Stimulated activated CD4-positive, alpha-beta T cell treated with anti-CD3 and anti-CD28 coated beads, Interleukin-12 subunit alpha, Interleukin-12 subunit beta, amount 100 ng/mL, for 24 hours (primary cell): ENCODE measurements around the gene TTC39B.
A peak's percentile ranks its signal among the peaks of the same experiment; 100 is the strongest.

ENCODE experiments used
- DNase-seq, 2 experiments: peaks; one replicate each; pipeline ENCODE4 v3.0.0-alpha.2; 2020; ENCODE audit warnings: low read depth in 2 of 2

TTC39B gene

DNA sequence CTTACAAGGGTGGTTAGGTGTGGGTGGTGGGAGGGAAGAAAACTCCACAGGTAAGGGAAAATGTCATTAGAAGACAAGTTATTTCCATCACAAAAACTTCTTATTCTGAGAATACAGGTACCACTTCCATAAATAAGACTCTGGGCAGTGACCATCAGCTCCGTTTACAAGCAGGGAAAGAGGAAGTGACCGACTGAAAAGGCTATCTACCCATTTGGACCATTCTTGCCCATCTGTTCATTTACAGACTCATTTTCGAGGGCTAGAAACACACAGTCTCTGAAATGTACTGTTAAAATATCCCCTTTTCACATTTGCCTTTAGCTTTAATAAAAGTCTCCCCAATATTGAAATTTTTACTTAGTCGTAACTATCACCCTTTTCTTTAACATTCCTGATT, 79.5 kb downstream of the TTC39B start:
- no peak for DNase-seq

DNA sequence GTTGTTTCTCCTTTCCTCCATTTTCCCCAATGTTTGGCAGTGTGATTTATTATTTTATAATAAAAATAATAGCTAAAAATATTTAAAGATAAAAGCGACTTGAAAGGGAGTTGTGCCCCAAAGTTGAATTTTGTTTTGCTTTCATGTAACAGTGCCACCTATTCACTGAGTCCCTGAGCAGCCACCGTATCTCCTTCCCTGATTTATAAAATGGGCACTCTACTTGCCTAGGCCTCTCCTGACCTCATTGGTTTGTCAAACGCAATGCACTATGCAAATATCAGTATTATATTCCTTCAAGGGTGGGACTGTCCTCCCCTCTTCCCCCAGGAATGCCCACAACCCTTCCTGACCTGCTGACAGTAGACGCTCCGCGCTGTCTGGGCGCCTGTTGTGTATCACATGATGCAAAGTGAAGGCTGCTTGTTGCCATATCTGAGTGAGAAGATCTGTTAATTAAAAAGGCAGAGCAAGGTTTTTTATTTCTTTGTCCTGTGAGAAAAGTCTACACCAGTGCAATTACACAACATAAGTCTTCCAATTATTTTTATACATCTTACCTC, 81.4 kb downstream of the TTC39B start:
- DNase-seq: no peak

DNA sequence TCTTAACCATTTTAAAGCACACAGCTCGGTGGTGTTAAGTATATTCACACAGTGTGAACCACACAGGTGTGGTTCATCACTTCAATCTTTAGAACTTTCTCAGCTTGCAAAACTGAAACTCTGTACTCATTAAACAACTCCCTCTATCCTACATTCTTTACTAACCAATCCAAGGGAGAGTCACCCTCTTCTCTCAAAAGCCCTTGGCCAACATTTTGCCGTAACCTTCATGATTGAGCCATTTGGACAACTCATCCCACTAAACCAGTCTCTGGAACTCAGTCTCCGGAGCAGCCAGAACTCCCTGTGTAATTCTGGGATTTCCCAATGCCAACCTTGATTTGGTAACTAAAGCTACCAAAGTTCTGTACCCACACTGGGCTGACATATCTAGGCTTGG, 84.7 kb downstream of the TTC39B start:
- DNase-seq: no peak

DNA sequence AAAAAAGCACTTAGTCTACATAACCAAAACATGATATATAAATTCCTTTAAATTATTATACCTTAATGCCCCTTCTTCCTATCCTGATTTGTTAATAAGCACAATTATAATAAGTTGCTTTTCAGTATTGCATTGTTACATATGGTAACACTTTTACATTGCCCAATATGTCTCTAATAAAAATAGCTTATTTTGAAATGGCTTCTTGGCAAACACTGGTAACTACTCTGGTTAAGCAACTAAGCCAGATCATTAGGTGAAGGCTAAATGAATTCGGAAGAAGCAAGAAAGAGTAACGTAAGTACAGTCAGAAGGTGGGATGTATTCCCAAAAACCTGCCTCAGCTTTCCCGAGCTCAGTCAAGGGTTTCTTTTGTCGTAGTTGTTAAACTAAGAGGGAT, 85.3 kb downstream of the TTC39B start:
- DNase-seq: no peak

DNA sequence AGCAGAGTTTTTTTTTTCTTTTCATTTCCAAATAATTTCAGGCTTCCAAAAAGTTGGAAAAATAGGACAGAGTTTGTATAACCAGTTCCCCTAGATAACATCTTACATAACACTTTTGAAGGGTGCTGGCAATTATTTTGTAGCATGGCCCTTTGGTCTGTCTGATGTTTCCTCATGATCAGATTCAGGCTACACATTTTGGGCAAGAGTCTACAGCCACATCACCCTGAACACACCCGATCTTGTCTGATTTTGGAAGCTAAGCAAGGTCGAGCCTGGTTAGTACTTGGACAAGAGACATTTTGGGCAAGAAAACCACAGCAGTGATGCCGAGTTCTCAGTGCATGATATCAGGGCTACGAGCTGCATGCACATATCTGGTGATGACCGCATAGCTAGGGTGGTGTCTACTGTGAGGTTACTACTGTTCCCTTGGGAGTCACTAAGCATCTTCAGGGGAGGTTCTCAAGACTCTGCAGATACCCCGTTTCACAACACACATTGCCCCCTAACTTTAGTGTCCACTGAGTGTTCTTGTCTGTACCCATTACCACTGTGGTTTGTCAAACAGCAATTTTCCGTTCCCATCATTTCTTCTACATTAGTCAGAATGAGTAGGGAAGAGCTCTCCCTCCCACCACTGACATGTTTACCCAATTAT, 86.2 kb downstream of the TTC39B start:
- no peak for DNase-seq

DNA sequence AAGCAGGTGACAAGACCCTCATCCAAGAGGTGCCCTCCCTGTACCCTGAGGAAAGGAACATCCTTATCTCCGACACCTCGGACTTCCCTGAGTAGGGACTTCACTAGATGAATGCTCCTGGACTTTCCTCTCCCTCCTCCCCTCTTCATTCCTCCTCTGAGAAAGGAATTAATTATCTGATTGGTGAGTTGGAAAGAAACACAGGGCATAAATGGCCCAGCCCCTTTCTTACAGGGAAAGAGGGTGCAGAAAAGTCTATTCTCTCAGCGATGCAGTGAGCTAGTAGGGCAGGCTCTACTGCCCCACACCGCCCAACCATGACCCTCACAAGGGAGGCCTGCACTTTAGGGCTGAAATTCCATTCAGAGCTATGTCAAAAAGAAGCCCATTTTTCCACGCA, 87.5 kb downstream of the TTC39B start:
- no peak for DNase-seq

DNA sequence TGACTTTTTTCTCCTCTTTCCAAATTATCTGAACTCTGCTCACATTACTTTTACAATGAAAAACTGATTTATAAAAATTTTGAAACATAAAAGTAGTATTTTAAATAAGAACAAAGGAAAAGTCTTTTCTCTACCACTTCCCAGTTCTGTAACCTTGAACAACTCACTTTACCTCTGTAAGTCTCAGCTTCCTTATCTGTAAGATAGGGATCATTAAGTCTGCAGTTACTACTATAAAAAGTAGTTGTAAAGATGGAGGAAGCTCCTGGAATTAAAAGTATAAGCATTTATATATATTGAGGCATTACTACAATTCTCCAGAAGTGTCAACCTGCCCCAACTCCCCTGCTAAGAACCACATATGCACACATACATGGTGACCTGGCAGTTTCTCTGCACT, 88.0 kb downstream of the TTC39B start:
- DNase-seq: no peak

DNA sequence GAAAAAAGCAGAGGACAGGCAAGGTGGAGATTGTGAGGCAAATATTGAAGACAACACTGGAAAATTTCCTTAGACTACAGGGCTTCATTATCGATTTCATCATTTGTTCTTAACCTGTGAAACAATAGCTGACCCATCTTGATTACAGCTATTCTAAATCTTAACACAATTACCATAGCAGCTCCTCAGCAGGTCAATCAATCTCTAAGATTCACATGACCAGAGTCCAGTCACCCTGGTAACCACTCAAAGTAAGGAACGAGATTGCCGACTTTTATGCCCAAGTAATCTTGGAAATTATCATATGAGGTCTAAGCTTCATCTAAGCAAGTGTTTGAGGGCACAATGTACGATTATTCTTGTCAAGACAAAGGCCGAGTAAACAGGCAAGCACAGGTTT, 93.8 kb downstream of the TTC39B start:
- DNase-seq: no peak

DNA sequence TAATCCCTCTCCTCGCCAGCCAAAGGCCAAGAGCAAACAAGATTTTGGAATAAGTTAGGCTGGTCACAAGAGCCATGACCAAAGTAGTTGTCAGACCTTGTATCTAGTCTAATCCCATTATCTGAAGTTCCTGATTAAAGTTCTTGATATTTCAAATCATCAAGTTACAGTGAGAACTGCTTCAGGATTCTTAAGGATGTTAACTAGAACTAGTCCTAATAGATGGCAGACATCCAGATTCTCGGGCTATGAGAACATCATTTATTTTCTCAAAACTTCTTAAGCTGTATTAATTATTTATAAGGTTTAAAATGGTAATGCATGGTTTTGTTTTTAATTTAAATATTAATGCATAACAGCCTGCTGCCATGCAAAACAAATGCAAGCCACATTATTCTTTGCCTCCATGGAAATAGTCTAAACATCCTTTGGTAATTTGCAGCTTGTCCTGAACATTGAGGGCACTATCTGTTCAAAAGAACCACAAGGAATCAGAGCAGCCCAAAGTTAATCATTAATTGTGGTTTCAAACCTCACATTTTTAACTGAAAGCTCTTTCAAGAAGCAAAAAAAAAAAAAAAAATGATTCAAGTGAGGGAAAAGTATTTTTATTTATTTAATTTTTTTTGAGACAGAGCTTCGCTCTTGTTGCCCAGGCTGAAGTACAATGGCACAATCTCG, 95.1 kb downstream of the TTC39B start:
- DNase-seq: no peak

DNA sequence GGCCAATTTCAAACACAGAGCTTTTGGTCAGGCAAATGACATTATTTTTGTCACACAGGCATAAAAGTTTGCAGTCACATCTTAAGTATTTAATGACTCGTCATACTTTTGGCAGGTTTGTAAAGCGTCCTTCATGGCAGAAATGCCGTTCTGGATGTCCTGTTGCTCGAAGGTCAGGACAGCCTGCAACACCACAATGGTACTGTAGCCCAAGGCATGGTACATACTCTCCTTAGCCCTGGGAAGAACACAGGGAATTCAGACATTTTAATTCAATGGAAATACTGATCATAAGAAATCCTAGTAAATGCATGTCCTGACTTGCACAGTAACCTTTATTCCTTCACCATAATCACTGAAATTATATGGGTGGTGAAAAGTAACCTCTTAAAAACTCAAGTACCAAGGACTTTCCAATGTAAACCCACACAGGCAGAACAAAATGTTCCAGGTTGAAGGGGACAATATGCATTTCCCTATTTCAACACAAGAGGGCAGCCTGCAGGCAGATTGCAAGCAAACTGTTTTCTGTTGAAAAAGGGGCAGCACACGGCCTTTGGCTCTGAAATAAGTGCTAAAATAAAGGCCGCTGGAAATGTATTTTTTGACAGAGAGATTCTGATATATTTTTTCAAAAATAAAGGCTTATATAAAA, 95.7 kb downstream of the TTC39B start:
- DNase-seq: peak; percentile 27 to 36

DNA sequence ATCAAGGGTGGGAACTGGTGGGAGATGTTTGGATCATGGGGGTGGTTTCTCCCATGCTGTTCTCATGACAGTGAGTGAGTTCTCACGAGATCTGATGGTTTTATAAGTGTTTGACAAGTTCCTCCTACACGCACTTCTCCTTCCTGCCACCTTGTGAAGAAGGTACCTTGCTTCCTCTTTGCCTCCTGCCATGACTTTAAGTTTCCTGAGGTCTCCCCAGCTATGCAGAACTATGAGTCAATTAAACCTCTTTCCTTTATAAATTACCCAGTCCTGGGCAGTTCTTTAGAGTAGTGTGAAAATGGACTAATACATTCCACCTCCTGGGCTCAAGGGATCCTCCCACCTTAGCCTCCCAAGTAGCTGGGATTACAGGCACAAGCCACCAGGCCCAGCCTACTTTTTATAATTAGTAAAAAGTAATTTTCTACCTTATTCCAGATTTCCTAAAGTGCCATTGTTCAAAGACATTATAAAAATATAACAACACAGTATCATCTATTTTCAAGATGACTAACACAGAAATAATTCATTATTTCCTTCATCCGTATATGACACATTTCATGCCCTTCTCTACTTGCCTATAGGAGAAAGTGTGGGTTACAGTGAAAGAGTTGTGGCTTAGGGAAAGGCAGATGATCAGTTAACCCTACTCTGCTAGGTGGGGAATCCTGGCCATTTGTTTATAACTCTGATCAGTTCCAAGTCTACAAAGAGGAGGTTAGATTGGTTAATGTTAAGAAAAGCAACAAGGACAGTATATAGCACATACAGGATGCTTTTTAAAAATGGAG, 99.9 kb downstream of the TTC39B start:
- DNase-seq: no peak

DNA sequence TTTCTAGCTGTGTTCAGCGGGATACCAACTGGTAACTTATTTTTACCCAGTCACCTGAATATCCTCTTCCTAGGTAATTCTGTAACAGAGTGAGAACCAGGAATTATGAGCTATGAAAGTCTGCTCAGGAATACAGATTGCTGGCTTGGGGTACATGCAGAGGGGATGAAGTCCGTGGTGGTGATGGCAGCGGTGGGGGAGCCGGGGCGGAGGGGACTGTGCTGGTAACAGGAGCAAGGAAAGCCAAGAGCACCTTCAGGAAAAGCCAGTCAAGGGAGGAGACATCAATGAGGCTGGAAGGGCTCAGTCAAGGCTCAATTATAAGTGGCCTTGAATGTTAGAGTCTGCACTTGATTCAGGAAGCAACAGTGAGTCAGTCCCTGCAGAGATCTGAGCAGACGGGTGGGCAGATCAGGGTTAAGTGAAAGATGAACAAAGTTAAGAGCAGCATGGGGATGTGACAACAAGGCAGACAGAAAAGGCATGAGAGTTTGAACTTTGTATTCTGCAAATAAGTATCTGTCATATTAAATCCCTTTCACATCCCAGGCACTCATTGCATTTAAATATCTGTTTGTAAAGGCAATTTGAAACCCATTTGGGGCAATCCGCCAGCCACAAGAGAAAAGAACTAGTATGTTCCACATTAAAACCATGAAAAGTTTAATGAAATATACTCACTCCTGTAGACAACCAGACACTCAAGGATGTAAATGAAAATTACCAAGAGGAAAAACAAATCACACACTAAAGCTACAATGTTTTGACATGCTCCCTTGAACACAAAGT, 101.2 kb downstream of the TTC39B start:
- no peak for DNase-seq

DNA sequence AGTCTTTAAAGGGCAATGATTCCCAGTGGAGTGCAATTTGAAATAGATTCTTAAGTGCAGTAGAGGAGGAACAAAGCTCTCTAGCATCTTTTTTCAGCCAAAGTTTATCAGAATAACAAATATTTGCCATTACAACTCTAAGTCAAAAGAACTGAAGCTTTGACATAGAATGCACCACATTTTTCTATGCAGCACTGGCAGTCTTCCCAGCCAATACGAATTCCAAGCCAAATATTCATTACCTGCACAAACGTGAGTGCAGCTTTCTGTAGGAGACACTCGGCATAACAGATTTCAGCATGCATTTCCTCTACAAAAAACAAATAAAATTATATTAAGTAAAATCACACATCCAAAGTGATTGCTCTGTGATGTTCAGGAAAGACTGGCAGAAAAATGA, 103.4 kb downstream of the TTC39B start:
- DNase-seq: no peak

DNA sequence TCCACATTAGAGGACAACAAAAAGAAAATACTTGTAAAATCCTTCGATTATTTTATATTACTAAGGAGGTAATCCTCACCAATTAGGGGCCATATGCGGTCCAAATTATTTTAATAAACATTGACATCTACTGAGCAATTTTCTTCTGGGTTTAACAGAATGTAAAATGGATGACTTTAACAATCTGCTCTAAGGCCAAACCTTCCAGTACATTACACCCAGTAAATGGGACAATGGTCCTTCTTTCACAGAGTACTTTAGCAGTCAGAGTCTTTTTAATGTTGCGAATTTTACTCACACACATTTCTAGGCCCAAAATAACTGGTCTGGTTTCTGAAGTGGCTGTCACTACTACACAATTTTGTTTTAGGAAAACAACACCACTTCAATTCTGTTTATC, 106.9 kb downstream of the TTC39B start:
- no peak for DNase-seq

DNA sequence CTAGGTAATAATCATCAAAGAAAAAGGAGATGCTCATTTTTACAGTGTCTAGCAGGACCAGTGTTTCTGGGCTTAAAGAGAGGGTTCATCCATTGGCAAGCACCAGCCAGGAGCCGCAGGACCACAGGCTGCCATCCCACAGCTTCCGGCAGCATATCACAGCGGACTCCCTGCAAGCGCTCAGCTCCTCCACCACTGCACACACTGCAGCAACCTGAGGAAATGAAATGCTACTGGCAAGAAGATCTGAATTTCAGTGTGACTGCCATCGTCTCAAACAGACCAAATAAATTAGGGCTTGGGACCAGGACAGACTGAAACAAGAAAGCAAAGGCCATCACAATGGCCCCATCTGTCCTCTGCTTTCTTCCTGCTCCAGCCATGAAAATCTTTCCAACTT, 114.2 kb downstream of the TTC39B start:
- DNase-seq: no peak

DNA sequence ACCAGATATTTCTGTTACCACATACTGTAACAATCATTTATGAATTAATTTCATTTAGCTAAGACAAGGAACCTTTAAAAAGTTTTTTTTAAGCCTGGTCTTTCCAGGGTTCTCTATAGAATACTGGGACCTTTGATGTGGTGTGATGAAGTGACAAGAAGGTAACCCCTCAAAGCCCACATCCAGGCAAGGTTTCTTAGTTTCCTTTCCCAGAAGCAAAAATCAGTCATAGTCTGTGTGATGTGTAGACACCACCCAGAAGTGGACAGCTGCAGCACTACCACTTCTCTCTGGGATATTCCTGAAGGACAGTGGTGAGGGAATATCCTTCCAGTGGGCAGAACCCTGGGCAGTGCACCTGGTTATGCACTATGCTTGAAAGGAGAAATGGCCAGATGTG, 115.6 kb downstream of the TTC39B start:
- no peak for DNase-seq

DNA sequence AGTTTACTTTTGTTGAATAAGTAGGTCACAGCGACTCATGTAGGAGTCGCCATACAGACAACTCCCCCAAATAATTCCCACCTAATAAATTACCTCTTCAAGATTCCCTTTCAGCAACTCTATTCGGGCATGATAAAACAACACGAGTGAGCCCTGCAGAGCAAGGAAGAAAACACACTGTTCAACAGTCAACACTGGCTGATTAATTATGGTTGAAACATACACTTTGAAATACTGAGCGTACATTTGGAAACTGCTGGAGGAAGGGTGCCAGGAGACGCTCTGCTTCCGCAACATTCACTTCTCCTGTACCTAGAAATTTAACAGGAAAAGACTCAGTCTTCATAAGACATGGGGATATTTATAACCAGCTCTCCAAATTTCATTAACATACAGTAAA, 117.5 kb downstream of the TTC39B start:
- no peak for DNase-seq

DNA sequence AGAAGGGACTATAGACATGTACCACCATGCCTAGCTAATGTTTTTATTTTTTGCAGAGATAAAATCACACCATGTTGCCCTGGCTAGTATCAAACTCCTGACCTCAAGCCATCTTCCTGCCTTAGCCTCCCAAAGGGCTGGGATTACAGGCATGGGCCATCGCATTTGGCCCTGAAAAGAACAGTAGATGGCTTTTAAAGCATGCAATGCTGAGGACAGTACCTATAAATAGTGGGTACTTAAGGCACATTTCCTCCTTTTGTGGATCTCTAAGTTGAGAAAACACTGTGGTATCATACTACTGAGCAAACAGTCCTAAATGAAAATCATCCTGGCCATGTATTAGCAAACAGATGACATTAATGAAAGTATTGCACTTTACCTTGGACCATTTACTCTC, 119.4 kb downstream of the TTC39B start:
- no peak for DNase-seq

DNA sequence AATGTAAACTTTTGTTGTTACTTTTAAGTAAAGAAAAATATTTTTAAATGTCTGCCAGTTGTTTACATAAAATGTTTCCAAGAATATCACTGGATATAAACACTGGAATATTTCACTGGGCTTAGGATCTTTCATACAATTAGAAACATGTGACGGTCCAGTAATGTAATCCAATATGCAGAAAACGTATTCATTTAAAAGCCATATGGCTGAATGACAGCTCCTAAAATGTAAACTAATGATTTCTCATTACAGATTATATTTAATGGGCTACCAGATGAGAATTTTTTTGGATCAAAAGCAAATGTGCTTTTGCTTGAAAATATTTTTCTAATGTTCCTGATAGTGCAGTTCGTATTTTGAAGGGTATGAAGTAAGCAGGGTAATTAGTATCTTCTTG, 124.3 kb downstream of the TTC39B start:
- DNase-seq: no peak

DNA sequence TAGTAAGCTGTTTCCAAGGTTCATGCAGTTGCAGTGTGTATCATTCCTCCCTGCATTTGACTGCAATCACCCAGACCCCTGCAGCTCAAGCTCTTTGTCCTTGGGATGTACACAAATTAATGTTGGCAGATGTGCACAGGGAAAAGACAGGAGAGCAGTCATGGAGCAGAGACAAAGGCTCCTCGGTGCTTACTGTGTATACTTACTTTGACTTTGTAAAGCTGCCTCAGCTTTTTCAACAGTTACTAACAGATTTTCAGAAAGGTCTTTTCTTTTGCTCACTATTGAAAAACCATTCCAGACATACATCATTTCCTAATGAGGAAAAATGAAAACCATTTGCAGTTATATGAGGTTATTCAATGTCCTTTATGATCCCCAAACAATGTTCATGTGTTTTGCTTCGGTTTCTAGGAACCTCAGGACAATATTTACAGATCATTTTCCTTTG, 124.9 kb downstream of the TTC39B start:
- DNase-seq: no peak

DNA sequence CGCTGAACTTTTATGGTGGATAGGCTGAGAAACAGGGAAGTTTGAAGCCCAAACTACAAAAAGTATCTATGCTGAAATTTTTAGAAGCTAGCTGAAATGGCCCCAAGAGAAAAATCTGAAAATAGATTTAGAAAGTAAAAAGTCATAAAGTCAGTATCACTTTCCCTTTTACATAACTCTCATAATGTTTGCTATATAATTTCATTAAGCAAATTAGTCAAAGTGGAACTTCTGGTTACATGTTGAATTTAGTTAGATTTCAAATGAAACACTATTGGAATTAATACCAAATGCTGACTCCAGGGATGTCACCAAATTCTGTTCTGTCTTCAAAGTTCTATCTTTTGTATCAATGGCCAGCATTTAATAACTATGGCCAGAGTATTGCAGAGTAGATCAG, 126.9 kb downstream of the TTC39B start:
- no peak for DNase-seq
